Neural cell (in vitro differentiated cells): ENCODE data around the gene ZC3H7B.

Source experiments
- EZH2 ChIP-seq: fragments of 200-600, 300-800 bp; shearing (Covaris generic), sonication (generic); IDR thresholded peaks from 2 replicates; pipeline ENCODE4 v1.6.1; 2014; ENCODE audit warnings: antibody characterized with exemption, low read length, borderline replicate concordance, mild to moderate bottlenecking; ENCODE audit not compliant: insufficient read depth, poor library complexity, severe bottlenecking
- TF ChIP-seq, protein P1 (sequence below): fragments of 450-650 bp; IDR thresholded peaks from 2 replicates; pipeline ENCODE4 v1.5.1; 2014; ENCODE audit warnings: antibody characterized with exemption, mild to moderate bottlenecking, moderate library complexity; ENCODE audit not compliant: poor library complexity, severe bottlenecking

DNA sequence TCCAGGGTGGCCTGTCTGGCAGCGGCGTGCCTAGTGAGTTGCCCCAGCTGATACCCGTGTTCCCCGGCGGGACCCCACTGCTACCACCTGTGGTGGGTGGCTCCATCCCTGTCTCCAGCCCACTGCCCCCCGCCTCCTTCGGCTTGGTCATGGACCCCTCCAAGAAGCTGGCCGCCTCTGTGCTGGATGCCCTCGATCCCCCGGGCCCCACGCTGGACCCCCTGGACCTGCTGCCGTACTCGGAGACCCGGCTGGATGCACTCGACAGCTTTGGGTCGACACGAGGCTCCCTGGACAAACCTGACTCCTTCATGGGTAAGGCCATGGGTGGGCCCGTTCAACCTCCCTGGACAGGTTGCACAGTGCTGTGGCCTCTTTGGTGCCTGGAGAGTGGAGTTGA, 38.5 kb downstream of the ZC3H7B start:
- TF ChIP-seq, protein P1, sequence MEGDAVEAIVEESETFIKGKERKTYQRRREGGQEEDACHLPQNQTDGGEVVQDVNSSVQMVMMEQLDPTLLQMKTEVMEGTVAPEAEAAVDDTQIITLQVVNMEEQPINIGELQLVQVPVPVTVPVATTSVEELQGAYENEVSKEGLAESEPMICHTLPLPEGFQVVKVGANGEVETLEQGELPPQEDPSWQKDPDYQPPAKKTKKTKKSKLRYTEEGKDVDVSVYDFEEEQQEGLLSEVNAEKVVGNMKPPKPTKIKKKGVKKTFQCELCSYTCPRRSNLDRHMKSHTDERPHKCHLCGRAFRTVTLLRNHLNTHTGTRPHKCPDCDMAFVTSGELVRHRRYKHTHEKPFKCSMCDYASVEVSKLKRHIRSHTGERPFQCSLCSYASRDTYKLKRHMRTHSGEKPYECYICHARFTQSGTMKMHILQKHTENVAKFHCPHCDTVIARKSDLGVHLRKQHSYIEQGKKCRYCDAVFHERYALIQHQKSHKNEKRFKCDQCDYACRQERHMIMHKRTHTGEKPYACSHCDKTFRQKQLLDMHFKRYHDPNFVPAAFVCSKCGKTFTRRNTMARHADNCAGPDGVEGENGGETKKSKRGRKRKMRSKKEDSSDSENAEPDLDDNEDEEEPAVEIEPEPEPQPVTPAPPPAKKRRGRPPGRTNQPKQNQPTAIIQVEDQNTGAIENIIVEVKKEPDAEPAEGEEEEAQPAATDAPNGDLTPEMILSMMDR, result no peak
- TF ChIP-seq EZH2, result no peak
